ENCODE measurements around the gene DDX18.

DDX18 gene

GRCh38 chr2:117834992-117835391, 20.5 kb downstream of the DDX18 start:
- DNase-seq = no peak

GRCh38 chr2:117835990-117836760, 21.7 kb downstream of the DDX18 start:
- DNase-seq = peak; percentile 78

- no peak for DNase-seq
Measured at GRCh38 chr2:117845304-117845703, 30.8 kb downstream of the DDX18 start.

GRCh38 chr2:117850015-117850414, 35.5 kb downstream of the DDX18 start:
- DNase-seq = no peak

GRCh38 chr2:117850461-117850860, 36.0 kb downstream of the DDX18 start:
- no peak for DNase-seq

GRCh38 chr2:117851969-117852368, 37.5 kb downstream of the DDX18 start:
- no peak for DNase-seq

GRCh38 chr2:117853316-117853715, 38.8 kb downstream of the DDX18 start:
- DNase-seq = no peak

GRCh38 chr2:117853873-117854272, 39.4 kb downstream of the DDX18 start:
- no peak for DNase-seq

- no peak for DNase-seq
Measured at GRCh38 chr2:117854610-117855009, 40.1 kb downstream of the DDX18 start.

- DNase-seq = peak; percentile 22
Measured at GRCh38 chr2:117855886-117856285, 41.4 kb downstream of the DDX18 start.

- DNase-seq = peak; percentile 98
Measured at GRCh38 chr2:117856415-117857210, 42.1 kb downstream of the DDX18 start.

- no peak for DNase-seq
Measured at GRCh38 chr2:117858336-117858735, 43.8 kb downstream of the DDX18 start.

- DNase-seq = no peak
Measured at GRCh38 chr2:117858892-117859531, 44.5 kb downstream of the DDX18 start.

- DNase-seq = no peak
Measured at GRCh38 chr2:117859532-117859911, 45.0 kb downstream of the DDX18 start.

GRCh38 chr2:117859924-117860647, 45.6 kb downstream of the DDX18 start:
- DNase-seq = no peak

GRCh38 chr2:117862459-117862858, 48.0 kb downstream of the DDX18 start:
- no peak for DNase-seq

- no peak for DNase-seq
Measured at GRCh38 chr2:117875786-117876185, 61.3 kb downstream of the DDX18 start.

GRCh38 chr2:117879003-117879402, 64.5 kb downstream of the DDX18 start:
- DNase-seq = no peak

All from fibroblast of skin of back (primary cell).